NT2/D1 (cell line): ENCODE measurements around the gene ADCY10.

Source experiments
- SUZ12 ChIP-seq: IDR thresholded peaks from 2 replicates; pipeline ENCODE4 v1.6.1; 2011; ENCODE audit not compliant: insufficient read length, insufficient read depth; ENCODE audit errors: extremely low read depth
- YY1 ChIP-seq: IDR thresholded peaks from 2 replicates; pipeline ENCODE4 v1.6.1; 2011; ENCODE audit not compliant: insufficient read length, insufficient read depth
- ZNF274 ChIP-seq: IDR thresholded peaks from 2 replicates; pipeline ENCODE4 v1.6.1; 2011; ENCODE audit warnings: mild to moderate bottlenecking, low read depth, low read length

- no peak for TF ChIP-seq YY1
- no peak for TF ChIP-seq ZNF274
- TF ChIP-seq SUZ12 = no peak
These were observed 8.1 kb upstream of the ADCY10 start for GRCh38 chr1:167922023-167922422.
